Activated naive CD4-positive, alpha-beta T cell treated with anti-CD3 and anti-CD28 coated beads, Interleukin-2, amount 50 U/mL, for 72 hours (primary cell): ENCODE data around the gene OR2Z1. TPM values are rescaled to one million over a fixed set of nuclear protein-coding genes. Genes with fewer than 3 reads are reported as not detected.

Source experiments
- total RNA-seq, 2 donors: library from RNA; stranded (reverse); gene quantifications; one replicate each; pipeline ENCODE4 v1.2.3, GENCODE V29; 2022

The OR2Z1 gene
- total RNA-seq, 2 donors from 2014 or later, result not detected

Other genes with a start within 250 kb of the OR2Z1 start
- 1 to 10 TPM; 1.4 to 2.9 TPM for gene PRAM1, start 219.0 kb upstream of the OR2Z1 start, total RNA-seq
- gene ZNF414, start 207.5 kb upstream of the OR2Z1 start, total RNA-seq, result 10 to 100 TPM; 24.6 to 28.0 TPM
- 10 to 100 TPM; 12.4 to 16.2 TPM for gene MYO1F, start 144.2 kb upstream of the OR2Z1 start, total RNA-seq
- 10 to 100 TPM in 1 of 2 donors, 1 to 10 TPM in 1; 5.1 to 11.3 TPM for gene ADAMTS10, start 110.9 kb upstream of the OR2Z1 start, total RNA-seq
- not detected for gene NFILZ, start 91.0 kb upstream of the OR2Z1 start, total RNA-seq
- gene ACTL9, start 22.8 kb upstream of the OR2Z1 start, total RNA-seq, result not detected
- gene ZNF558, start 110.7 kb downstream of the OR2Z1 start, total RNA-seq, result 10 to 100 TPM; 32.0 to 36.3 TPM
- gene MBD3L1, start 110.7 kb downstream of the OR2Z1 start, total RNA-seq, result not detected